HEK293 (cell line): ENCODE measurements around the gene CREBL2.
A peak's percentile ranks its signal among the peaks of the same experiment; 100 is the strongest.

Source experiments
- CTCF ChIA-PET: fragments of 350-600 bp; formaldehyde crosslinking; extraction: SDS; loops from one replicate; lab custom pipeline; 2021; ENCODE audit warnings: antibody characterized with exemption; lab: Yijun Ruan, JAX
- POLR2A ChIA-PET: fragments of 300-600 bp; formaldehyde crosslinking; extraction: SDS; loops from one replicate; lab custom pipeline; 2020; ENCODE audit warnings: antibody characterized with exemption, inconsistent platforms; lab: Yijun Ruan, JAX
- H3K27ac ChIP-seq: fragments of 200-500 bp; sonication (Bioruptor generic); 2 replicates; pipeline ENCODE4 v1.5.1; 2014; ENCODE audit warnings: low read depth, low read length, control low read depth, inconsistent platforms; ENCODE audit errors: extremely low read depth
- H3K36me3 ChIP-seq, 2 experiments: fragments of 200-500 bp in 1 of 2; sonication (Bioruptor generic) in 1 of 2; 1 replicate in 1 of 2; 2 replicates in 1 of 2; pipeline ENCODE4 v1.5.1; 2014 to 2017; ENCODE audit warnings: inconsistent platforms in 2 of 2, low read length in 2 of 2; ENCODE audit not compliant: control insufficient read depth in 2 of 2, insufficient read depth in 1 of 2
- H3K4me1 ChIP-seq: fragments of 200-500 bp; sonication (Bioruptor generic); 2 replicates; pipeline ENCODE4 v1.5.1; 2014; ENCODE audit warnings: mild to moderate bottlenecking, low read length, inconsistent platforms; ENCODE audit not compliant: control insufficient read depth, insufficient read depth
- H3K4me3 ChIP-seq: 2 replicates; pipeline ENCODE4 v1.5.1; 2011; ENCODE audit warnings: low read depth, mild to moderate bottlenecking, control low read depth, low read length, moderate library complexity
- H3K9me3 ChIP-seq: fragments of 200-500 bp; sonication (Bioruptor generic); 2 replicates; pipeline ENCODE4 v1.5.1; 2014; ENCODE audit warnings: low read depth, low read length, inconsistent platforms; ENCODE audit not compliant: control insufficient read depth, insufficient read depth
- ZNF140 ChIP-seq: fragments of 450-650 bp; formaldehyde crosslinking; IDR thresholded peaks from 2 replicates; pipeline ENCODE4 v1.5.1; 2016; ENCODE audit warnings: missing biosample characterization, missing genetic modification characterization
- ZNF266 ChIP-seq: fragments of 450-650 bp; formaldehyde crosslinking; IDR thresholded peaks from 2 replicates; pipeline ENCODE4 v1.5.1; 2016; ENCODE audit warnings: missing biosample characterization, missing genetic modification characterization, low read depth
- ZNF292 ChIP-seq: fragments of 450-650 bp; formaldehyde crosslinking; IDR thresholded peaks from 2 replicates; pipeline ENCODE4 v1.5.1; 2016; ENCODE audit warnings: low read depth, missing biosample characterization, missing genetic modification characterization, borderline replicate concordance
- ZNF394 ChIP-seq: fragments of 450-650 bp; formaldehyde crosslinking; IDR thresholded peaks from 2 replicates; pipeline ENCODE4 v1.5.1; 2016; ENCODE audit warnings: missing biosample characterization, missing genetic modification characterization, mild to moderate bottlenecking, moderate library complexity, borderline replicate concordance
- ZNF404 ChIP-seq: fragments of 450-650 bp; formaldehyde crosslinking; IDR thresholded peaks from 2 replicates; pipeline ENCODE4 v1.5.1; 2017; ENCODE audit warnings: missing biosample characterization, missing genetic modification characterization
- ZNF426 ChIP-seq: fragments of 450-650 bp; formaldehyde crosslinking; IDR thresholded peaks from 2 replicates; pipeline ENCODE4 v1.5.1; 2017; ENCODE audit warnings: missing biosample characterization, missing genetic modification characterization, mild to moderate bottlenecking, inconsistent platforms, moderate library complexity
- ZNF529 ChIP-seq: fragments of 450-650 bp; formaldehyde crosslinking; IDR thresholded peaks from 2 replicates; pipeline ENCODE4 v1.5.1; 2017; ENCODE audit warnings: missing genetic modification characterization, missing biosample characterization; ENCODE audit not compliant: insufficient replicate concordance
- ZNF555 ChIP-seq: fragments of 450-650 bp; formaldehyde crosslinking; conservative IDR thresholded peaks from 2 replicates; pipeline ENCODE4 v1.5.1; 2017; ENCODE audit warnings: missing biosample characterization, mild to moderate bottlenecking, missing genetic modification characterization, inconsistent platforms
- ZNF561 ChIP-seq: fragments of 450-650 bp; IDR thresholded peaks from 2 replicates; pipeline ENCODE4 v1.5.1; 2018; ENCODE audit warnings: missing biosample characterization, missing genetic modification characterization, borderline replicate concordance
- ZNF629 ChIP-seq: fragments of 450-650 bp; formaldehyde crosslinking; IDR thresholded peaks from 2 replicates; pipeline ENCODE4 v1.5.1; 2017; ENCODE audit warnings: missing biosample characterization, missing genetic modification characterization
- ZNF654 ChIP-seq: fragments of 450-650 bp; formaldehyde crosslinking; IDR thresholded peaks from 2 replicates; pipeline ENCODE4 v1.5.1; 2016; ENCODE audit warnings: low read depth, missing biosample characterization, missing genetic modification characterization
- ZXDB ChIP-seq: fragments of 450-650 bp; formaldehyde crosslinking; IDR thresholded peaks from 2 replicates; pipeline ENCODE4 v1.5.1; 2016; ENCODE audit warnings: missing biosample characterization, missing genetic modification characterization
- TF ChIP-seq, protein P1 (sequence below): fragments of 450-650 bp; formaldehyde crosslinking; IDR thresholded peaks from 2 replicates; pipeline ENCODE4 v1.5.1; 2016; ENCODE audit warnings: missing biosample characterization, missing genetic modification characterization
- TF ChIP-seq, protein P2 (sequence below): fragments of 450-650 bp; formaldehyde crosslinking; conservative IDR thresholded peaks from 2 replicates; pipeline ENCODE4 v1.5.1; 2016; ENCODE audit warnings: low read depth, missing biosample characterization, missing genetic modification characterization
- TF ChIP-seq, protein P3 (sequence below): fragments of 450-650 bp; formaldehyde crosslinking; IDR thresholded peaks from 2 replicates; pipeline ENCODE4 v1.5.1; 2016; ENCODE audit warnings: missing biosample characterization, missing genetic modification characterization, low read depth
- TF ChIP-seq, protein P4 (sequence below): fragments of 450-650 bp; formaldehyde crosslinking; IDR thresholded peaks from 2 replicates; pipeline ENCODE4 v1.5.1; 2016; ENCODE audit warnings: missing biosample characterization, missing genetic modification characterization
- TF ChIP-seq, protein P5 (sequence below): fragments of 450-650 bp; IDR thresholded peaks from 2 replicates; pipeline ENCODE4 v1.5.1; 2018; ENCODE audit warnings: missing biosample characterization, missing genetic modification characterization

The CREBL2 gene

DNA sequence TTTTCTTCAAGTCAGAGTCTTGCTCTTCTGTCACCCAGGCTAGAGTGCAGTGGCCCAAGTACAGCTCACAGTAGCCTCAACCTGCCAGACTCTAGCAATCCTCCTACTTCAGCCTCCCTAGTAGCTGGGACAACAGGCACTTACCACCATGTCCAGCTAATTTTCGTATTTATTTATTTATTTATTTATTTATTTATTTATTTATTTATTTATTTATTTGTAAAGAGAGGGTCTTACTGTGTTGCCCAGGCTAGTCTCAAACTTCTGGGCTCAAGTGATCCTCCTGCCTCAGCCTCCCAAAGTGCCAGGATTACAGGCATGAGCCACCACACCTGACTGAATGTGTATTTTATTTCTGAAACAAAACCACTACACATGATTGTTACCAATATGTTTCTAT lies 31.0 kb upstream of the CREBL2 start (continued):
- TF ChIP-seq ZNF654 (tag by site-specific recombination) (peak; percentile 36), ZNF404 (tag by site-specific recombination) (0 out of 2 replicates have a peak, but pooled peaks have one; percentile 39), ZNF426 (tag by site-specific recombination) (peak; percentile 89), ZNF292 (tag by site-specific recombination) (0 out of 2 replicates have a peak, but pooled peaks have one; percentile 64), ZNF394 (tag by site-specific recombination) (peak; percentile 90), ZNF266 (0 out of 2 replicates have a peak, but pooled peaks have one; percentile 44), ZNF529 (tag by site-specific recombination) (peak; percentile 69), ZNF555 (peak; percentile 91), ZNF629 (tag by site-specific recombination) (peak; percentile 35; the same call in 1 of the 2 replicates), ZNF140 (tag by site-specific recombination) (peak; percentile 88), ZXDB (tag by site-specific recombination) (peak; percentile 65)
- TF ChIP-seq, protein P1, sequence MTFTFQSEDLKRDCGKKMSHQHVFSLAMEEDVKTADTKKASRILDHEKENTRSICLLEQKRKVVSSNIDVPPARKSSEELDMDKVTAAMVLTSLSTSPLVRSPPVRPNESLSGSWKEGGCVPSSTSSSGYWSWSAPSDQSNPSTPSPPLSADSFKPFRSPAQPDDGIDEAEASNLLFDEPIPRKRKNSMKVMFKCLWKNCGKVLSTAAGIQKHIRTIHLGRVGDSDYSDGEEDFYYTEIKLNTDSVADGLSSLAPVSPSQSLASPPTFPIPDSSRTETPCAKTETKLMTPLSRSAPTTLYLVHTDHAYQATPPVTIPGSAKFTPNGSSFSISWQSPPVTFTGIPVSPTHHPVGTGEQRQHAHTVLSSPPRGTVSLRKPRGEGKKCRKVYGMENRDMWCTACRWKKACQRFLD (tag by site-specific recombination) = 0 out of 2 replicates have a peak, but pooled peaks have one; percentile 16
- TF ChIP-seq, protein P2, sequence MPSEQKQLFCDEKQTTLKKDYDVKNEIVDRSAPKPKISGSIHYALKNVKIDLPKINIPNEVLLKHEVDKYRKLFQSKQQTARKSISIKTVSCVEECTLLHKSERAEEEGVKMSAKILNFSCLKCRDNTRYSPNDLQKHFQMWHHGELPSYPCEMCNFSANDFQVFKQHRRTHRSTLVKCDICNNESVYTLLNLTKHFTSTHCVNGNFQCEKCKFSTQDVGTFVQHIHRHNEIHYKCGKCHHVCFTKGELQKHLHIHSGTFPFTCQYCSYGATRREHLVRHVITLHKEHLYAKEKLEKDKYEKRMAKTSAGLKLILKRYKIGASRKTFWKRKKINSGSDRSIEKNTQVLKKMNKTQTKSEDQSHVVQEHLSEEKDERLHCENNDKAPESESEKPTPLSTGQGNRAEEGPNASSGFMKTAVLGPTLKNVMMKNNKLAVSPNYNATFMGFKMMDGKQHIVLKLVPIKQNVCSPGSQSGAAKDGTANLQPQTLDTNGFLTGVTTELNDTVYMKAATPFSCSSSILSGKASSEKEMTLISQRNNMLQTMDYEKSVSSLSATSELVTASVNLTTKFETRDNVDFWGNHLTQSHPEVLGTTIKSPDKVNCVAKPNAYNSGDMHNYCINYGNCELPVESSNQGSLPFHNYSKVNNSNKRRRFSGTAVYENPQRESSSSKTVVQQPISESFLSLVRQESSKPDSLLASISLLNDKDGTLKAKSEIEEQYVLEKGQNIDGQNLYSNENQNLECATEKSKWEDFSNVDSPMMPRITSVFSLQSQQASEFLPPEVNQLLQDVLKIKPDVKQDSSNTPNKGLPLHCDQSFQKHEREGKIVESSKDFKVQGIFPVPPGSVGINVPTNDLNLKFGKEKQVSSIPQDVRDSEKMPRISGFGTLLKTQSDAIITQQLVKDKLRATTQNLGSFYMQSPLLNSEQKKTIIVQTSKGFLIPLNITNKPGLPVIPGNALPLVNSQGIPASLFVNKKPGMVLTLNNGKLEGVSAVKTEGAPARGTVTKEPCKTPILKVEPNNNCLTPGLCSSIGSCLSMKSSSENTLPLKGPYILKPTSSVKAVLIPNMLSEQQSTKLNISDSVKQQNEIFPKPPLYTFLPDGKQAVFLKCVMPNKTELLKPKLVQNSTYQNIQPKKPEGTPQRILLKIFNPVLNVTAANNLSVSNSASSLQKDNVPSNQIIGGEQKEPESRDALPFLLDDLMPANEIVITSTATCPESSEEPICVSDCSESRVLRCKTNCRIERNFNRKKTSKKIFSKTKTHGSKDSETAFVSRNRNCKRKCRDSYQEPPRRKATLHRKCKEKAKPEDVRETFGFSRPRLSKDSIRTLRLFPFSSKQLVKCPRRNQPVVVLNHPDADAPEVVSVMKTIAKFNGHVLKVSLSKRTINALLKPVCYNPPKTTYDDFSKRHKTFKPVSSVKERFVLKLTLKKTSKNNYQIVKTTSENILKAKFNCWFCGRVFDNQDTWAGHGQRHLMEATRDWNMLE (tag by site-specific recombination) = peak; percentile 89

DNA sequence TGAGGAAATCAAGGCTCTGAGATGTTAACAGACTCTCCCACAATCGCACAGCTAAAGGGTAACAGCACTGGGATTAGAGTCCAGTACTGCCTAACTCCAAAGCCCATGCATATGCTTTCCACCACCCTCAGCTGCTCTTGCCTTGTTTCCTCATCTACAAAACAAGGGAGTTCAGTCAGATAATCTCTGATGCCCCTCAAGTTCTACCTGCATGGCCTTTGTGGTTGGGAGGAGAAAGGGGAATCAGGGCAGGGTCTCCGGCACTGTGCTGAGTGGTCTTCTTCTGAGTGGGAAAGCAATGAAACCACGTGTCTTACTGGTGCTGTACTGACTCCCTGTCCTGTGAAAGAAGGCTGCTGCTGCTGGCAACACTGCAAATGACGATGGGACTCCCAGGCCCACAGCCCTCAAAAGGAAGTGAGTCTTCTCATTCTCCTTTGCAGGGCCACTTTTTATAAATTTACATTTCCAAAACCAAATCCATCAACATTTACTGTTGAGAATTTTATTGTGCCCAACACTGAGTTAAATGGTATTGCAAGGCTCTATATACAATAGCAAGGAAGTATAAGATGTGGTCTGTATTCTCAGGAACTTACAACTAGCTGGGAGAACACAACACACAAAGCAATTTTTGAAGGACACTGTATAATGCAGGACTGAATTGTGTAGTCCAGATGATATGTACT lies 29.3 kb upstream of the CREBL2 start:
- H3K9me3 ChIP-seq = no peaks in the 10 kb centered on the region
- no peak overlapping the region for H3K4me3 ChIP-seq
- H3K36me3 ChIP-seq = no peaks in the 10 kb centered on the region
- H3K27ac ChIP-seq = no peak overlapping the region
- ChIA-PET POLR2A (no interaction called here), CTCF (no interaction called here)
- no peaks in the 10 kb centered on the region for H3K4me1 ChIP-seq
- TF ChIP-seq, protein P3, sequence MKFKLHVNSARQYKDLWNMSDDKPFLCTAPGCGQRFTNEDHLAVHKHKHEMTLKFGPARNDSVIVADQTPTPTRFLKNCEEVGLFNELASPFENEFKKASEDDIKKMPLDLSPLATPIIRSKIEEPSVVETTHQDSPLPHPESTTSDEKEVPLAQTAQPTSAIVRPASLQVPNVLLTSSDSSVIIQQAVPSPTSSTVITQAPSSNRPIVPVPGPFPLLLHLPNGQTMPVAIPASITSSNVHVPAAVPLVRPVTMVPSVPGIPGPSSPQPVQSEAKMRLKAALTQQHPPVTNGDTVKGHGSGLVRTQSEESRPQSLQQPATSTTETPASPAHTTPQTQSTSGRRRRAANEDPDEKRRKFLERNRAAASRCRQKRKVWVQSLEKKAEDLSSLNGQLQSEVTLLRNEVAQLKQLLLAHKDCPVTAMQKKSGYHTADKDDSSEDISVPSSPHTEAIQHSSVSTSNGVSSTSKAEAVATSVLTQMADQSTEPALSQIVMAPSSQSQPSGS (tag by site-specific recombination) = no peak
- TF ChIP-seq ZNF654 (tag by site-specific recombination) (no peak), ZNF561 (tag by site-specific recombination) (no peak)
- TF ChIP-seq, protein P4, sequence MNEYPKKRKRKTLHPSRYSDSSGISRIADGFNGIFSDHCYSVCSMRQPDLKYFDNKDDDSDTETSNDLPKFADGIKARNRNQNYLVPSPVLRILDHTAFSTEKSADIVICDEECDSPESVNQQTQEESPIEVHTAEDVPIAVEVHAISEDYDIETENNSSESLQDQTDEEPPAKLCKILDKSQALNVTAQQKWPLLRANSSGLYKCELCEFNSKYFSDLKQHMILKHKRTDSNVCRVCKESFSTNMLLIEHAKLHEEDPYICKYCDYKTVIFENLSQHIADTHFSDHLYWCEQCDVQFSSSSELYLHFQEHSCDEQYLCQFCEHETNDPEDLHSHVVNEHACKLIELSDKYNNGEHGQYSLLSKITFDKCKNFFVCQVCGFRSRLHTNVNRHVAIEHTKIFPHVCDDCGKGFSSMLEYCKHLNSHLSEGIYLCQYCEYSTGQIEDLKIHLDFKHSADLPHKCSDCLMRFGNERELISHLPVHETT (tag by site-specific recombination) = no peak
- TF ChIP-seq, protein P5, sequence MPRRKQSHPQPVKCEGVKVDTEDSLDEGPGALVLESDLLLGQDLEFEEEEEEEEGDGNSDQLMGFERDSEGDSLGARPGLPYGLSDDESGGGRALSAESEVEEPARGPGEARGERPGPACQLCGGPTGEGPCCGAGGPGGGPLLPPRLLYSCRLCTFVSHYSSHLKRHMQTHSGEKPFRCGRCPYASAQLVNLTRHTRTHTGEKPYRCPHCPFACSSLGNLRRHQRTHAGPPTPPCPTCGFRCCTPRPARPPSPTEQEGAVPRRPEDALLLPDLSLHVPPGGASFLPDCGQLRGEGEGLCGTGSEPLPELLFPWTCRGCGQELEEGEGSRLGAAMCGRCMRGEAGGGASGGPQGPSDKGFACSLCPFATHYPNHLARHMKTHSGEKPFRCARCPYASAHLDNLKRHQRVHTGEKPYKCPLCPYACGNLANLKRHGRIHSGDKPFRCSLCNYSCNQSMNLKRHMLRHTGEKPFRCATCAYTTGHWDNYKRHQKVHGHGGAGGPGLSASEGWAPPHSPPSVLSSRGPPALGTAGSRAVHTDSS = no peak
